Neural cell (in vitro differentiated cells): ENCODE measurements around the gene APP. TPM values are rescaled to one million over a fixed set of nuclear protein-coding genes. Genes with fewer than 3 reads are reported as not detected.

ENCODE experiments used
- H2AFZ ChIP-seq: fragments of 200-600, 300-800 bp; sonication (generic), shearing (Covaris generic); 2 replicates; pipeline ENCODE4 v1.6.0; 2014; ENCODE audit warnings: low read depth, mild to moderate bottlenecking, antibody characterized with exemption, low read length, moderate library complexity
- H3F3A ChIP-seq: fragments of 200-600 bp; shearing (Covaris generic); 2 replicates; pipeline ENCODE4 v1.6.1; 2016; ENCODE audit warnings: mild to moderate bottlenecking, moderate library complexity, mixed read lengths, antibody characterized with exemption, low read length; ENCODE audit not compliant: insufficient read depth, poor library complexity, severe bottlenecking
- H3K27ac ChIP-seq: fragments of 200-600, 300-800 bp; sonication (generic), shearing (Covaris generic); 2 replicates; pipeline ENCODE4 v1.5.1; 2014; ENCODE audit warnings: mild to moderate bottlenecking, low read length, moderate library complexity
- H3K27me3 ChIP-seq: fragments of 300-800, 200-600 bp; sonication (generic), shearing (Covaris generic); 2 replicates; pipeline ENCODE4 v1.6.0; 2014; ENCODE audit warnings: mild to moderate bottlenecking, low read depth, low read length, moderate library complexity; ENCODE audit not compliant: insufficient read depth
- H3K36me3 ChIP-seq: fragments of 300-800, 200-600 bp; sonication (generic), shearing (Covaris generic); 2 replicates; pipeline ENCODE4 v1.5.1; 2014; ENCODE audit warnings: mild to moderate bottlenecking, antibody characterized with exemption, low read length, moderate library complexity; ENCODE audit not compliant: insufficient read depth
- H3K4me2 ChIP-seq: fragments of 300-800, 200-600 bp; sonication (generic), shearing (Covaris generic); 2 replicates; pipeline ENCODE4 v1.6.0; 2014; ENCODE audit warnings: mild to moderate bottlenecking, low read length
- H3K4me3 ChIP-seq: fragments of 300-800, 200-600 bp; sonication (generic), shearing (Covaris generic); 2 replicates; pipeline ENCODE4 v1.5.1; 2014; ENCODE audit warnings: mild to moderate bottlenecking, low read length, moderate library complexity
- H3K79me2 ChIP-seq: fragments of 200-600 bp; shearing (Covaris generic); replicated peaks from 2 replicates; pipeline ENCODE4 v1.6.0; 2014; ENCODE audit warnings: mild to moderate bottlenecking, low read length, moderate library complexity; ENCODE audit not compliant: insufficient read depth
- H3K9ac ChIP-seq: fragments of 300-800, 200-600 bp; sonication (generic), shearing (Covaris generic); 2 replicates; pipeline ENCODE4 v1.6.1; 2016; ENCODE audit warnings: mild to moderate bottlenecking, low read length, mixed read lengths
- H3K9me2 ChIP-seq: fragments of 200-600 bp; shearing (Covaris generic); 2 replicates; pipeline ENCODE4 v1.6.1; 2016; ENCODE audit warnings: mild to moderate bottlenecking, low read length, mixed read lengths; ENCODE audit not compliant: insufficient read depth
- H3K9me3 ChIP-seq: fragments of 200-600, 300-800 bp; sonication (generic), shearing (Covaris generic); 2 replicates; pipeline ENCODE4 v1.6.1; 2016; ENCODE audit warnings: mild to moderate bottlenecking, mixed run types, low read length, moderate library complexity, mixed read lengths
- H4K20me1 ChIP-seq: fragments of 200-600 bp; shearing (Covaris generic); 2 replicates; pipeline ENCODE4 v1.6.1; 2016; ENCODE audit warnings: mild to moderate bottlenecking, mixed run types; ENCODE audit not compliant: insufficient read depth
- EP300 ChIP-seq: fragments of 450-650 bp; conservative IDR thresholded peaks from 2 replicates; pipeline ENCODE4 v1.6.1; 2014; ENCODE audit warnings: antibody characterized with exemption, mild to moderate bottlenecking, moderate library complexity; ENCODE audit not compliant: poor library complexity, severe bottlenecking
- EZH2 ChIP-seq: fragments of 200-600, 300-800 bp; shearing (Covaris generic), sonication (generic); IDR thresholded peaks from 2 replicates; pipeline ENCODE4 v1.6.1; 2014; ENCODE audit warnings: antibody characterized with exemption, low read length, borderline replicate concordance, mild to moderate bottlenecking; ENCODE audit not compliant: insufficient read depth, poor library complexity, severe bottlenecking
- MXI1 ChIP-seq: fragments of 450-650 bp; conservative IDR thresholded peaks from 2 replicates; pipeline ENCODE4 v1.6.1; 2014; ENCODE audit warnings: antibody characterized with exemption, mild to moderate bottlenecking; ENCODE audit not compliant: poor library complexity, severe bottlenecking
- POLR2AphosphoS5 ChIP-seq: IDR thresholded peaks from 2 replicates; pipeline ENCODE4 v1.6.1; 2012
- RAD21 ChIP-seq: fragments of 450-650 bp; conservative IDR thresholded peaks from 2 replicates; pipeline ENCODE4 v1.6.1; 2014; ENCODE audit warnings: antibody characterized with exemption, mild to moderate bottlenecking, moderate library complexity
- SMC3 ChIP-seq: fragments of 450-650 bp; conservative IDR thresholded peaks from 2 replicates; pipeline ENCODE4 v1.6.1; 2014; ENCODE audit warnings: antibody characterized with exemption, mild to moderate bottlenecking, moderate library complexity; ENCODE audit not compliant: poor library complexity
- TAF1 ChIP-seq: IDR thresholded peaks from 2 replicates; pipeline ENCODE4 v1.6.1; 2012; ENCODE audit warnings: low read depth
- polyA plus RNA-seq: library from polyadenylated mRNA; depleted of rRNA; stranded (reverse); fragments of >200 nt; gene quantifications from 2 replicates; pipeline ENCODE4 v1.2.3, GENCODE V29; 2014
- TF ChIP-seq, protein P1 (sequence below): IDR thresholded peaks from 2 replicates; pipeline ENCODE4 v1.6.1; 2012; ENCODE audit warnings: borderline replicate concordance
- TF ChIP-seq, protein P2 (sequence below): fragments of 450-650 bp; IDR thresholded peaks from 2 replicates; pipeline ENCODE4 v1.5.1; 2014; ENCODE audit warnings: antibody characterized with exemption, mild to moderate bottlenecking, moderate library complexity; ENCODE audit not compliant: poor library complexity, severe bottlenecking

The APP gene
- polyA plus RNA-seq, 1 donor from 2014 or later: 470 TPM

DNA sequence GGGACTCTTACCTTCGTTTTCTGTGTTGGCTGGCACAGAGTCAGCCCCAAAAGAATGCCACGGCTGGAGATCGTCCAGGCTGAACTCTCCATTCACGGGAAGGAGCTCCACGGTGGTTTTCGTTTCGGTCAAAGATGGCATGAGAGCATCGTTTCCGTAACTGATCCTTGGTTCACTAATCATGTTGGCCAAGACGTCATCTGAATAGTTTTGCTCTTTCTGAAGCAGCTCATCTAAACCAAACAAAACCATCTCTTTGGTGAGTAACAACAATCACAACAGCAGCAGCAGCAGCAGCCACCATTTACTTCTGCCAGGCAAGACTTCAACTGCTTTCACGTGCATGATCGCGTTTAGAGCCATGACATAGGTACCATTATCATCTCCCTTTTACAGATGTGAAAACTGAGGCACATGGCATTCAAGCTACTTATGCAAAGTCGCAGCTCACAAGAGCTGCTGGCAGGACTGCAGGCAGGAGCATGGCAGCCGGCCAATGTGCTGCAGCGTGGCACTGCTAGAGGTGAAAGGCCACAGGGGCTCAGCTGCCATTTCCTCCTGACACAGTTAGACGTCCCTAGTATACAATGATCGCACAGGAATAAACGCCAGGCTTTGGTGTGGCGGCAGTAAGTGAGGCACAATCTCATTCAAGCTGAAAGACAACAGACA, 258.7 kb downstream of the APP start:
- Histone ChIP-seq H3K4me2 (no peak overlapping the region), H3F3A (no peaks in the 10 kb centered on the region), H3K27ac (no peak overlapping the region), H3K9ac (no peak overlapping the region), H3K27me3 (no peaks in the 10 kb centered on the region), H3K4me3 (no peak overlapping the region), H3K79me2 (peaks cover 7% of the 10 kb centered on the region), H3K36me3 (no peaks in the 10 kb centered on the region), H3K9me2 (no peaks in the 10 kb centered on the region), H4K20me1 (no peaks in the 10 kb centered on the region), H2AFZ (no peak overlapping the region), H3K9me3 (no peaks in the 10 kb centered on the region)
- TF ChIP-seq MXI1 (no peak), TAF1 (no peak), EZH2 (no peak), RAD21 (no peak), POLR2AphosphoS5 (no peak), EP300 (no peak), SMC3 (no peak)
- TF ChIP-seq, protein P1, sequence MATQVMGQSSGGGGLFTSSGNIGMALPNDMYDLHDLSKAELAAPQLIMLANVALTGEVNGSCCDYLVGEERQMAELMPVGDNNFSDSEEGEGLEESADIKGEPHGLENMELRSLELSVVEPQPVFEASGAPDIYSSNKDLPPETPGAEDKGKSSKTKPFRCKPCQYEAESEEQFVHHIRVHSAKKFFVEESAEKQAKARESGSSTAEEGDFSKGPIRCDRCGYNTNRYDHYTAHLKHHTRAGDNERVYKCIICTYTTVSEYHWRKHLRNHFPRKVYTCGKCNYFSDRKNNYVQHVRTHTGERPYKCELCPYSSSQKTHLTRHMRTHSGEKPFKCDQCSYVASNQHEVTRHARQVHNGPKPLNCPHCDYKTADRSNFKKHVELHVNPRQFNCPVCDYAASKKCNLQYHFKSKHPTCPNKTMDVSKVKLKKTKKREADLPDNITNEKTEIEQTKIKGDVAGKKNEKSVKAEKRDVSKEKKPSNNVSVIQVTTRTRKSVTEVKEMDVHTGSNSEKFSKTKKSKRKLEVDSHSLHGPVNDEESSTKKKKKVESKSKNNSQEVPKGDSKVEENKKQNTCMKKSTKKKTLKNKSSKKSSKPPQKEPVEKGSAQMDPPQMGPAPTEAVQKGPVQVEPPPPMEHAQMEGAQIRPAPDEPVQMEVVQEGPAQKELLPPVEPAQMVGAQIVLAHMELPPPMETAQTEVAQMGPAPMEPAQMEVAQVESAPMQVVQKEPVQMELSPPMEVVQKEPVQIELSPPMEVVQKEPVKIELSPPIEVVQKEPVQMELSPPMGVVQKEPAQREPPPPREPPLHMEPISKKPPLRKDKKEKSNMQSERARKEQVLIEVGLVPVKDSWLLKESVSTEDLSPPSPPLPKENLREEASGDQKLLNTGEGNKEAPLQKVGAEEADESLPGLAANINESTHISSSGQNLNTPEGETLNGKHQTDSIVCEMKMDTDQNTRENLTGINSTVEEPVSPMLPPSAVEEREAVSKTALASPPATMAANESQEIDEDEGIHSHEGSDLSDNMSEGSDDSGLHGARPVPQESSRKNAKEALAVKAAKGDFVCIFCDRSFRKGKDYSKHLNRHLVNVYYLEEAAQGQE: no peak
- TF ChIP-seq, protein P2, sequence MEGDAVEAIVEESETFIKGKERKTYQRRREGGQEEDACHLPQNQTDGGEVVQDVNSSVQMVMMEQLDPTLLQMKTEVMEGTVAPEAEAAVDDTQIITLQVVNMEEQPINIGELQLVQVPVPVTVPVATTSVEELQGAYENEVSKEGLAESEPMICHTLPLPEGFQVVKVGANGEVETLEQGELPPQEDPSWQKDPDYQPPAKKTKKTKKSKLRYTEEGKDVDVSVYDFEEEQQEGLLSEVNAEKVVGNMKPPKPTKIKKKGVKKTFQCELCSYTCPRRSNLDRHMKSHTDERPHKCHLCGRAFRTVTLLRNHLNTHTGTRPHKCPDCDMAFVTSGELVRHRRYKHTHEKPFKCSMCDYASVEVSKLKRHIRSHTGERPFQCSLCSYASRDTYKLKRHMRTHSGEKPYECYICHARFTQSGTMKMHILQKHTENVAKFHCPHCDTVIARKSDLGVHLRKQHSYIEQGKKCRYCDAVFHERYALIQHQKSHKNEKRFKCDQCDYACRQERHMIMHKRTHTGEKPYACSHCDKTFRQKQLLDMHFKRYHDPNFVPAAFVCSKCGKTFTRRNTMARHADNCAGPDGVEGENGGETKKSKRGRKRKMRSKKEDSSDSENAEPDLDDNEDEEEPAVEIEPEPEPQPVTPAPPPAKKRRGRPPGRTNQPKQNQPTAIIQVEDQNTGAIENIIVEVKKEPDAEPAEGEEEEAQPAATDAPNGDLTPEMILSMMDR: no peak

DNA sequence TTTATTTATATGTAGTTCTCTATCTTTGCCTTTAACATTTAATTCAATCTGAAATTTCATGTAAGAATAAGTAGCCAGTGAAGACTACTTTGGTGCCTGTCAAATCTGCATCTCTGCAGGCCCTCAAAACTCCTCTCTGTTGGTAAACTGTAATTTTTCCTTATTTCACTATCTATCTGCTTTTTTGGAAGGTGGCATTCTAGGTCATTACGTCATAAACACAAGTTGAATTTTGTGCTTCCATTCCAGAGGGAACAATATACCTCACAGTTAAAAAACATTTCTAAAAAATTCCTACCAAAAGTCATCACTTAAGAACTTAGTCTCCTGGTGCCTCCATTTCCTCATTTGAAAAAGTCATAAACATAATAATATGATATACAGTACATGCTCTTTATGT, 259.8 kb downstream of the APP start:
- TF ChIP-seq, protein P2: no peak
- no peak for TF ChIP-seq SMC3
- no peak for TF ChIP-seq MXI1
- TF ChIP-seq, protein P1: no peak
- TF ChIP-seq RAD21: no peak
- TF ChIP-seq POLR2AphosphoS5: no peak
- H3K9ac ChIP-seq: no peak overlapping the region
- no peaks in the 10 kb centered on the region for H3K9me2 ChIP-seq
- no peaks in the 10 kb centered on the region for H3K27me3 ChIP-seq
- no peaks in the 10 kb centered on the region for H3K9me3 ChIP-seq
- H3K4me3 ChIP-seq: no peak overlapping the region
- no peak overlapping the region for H3K27ac ChIP-seq
- no peaks in the 10 kb centered on the region for H3K36me3 ChIP-seq
- no peaks in the 10 kb centered on the region for H4K20me1 ChIP-seq
- peaks cover 3% of the 10 kb centered on the region for H3K79me2 ChIP-seq
- H3K4me2 ChIP-seq: no peak overlapping the region
- H2AFZ ChIP-seq: no peak overlapping the region
- H3F3A ChIP-seq: no peaks in the 10 kb centered on the region
